GM13977 (cell line): ENCODE data around the gene LRRC36.

Experiments
- DNase-seq: peaks from one replicate; pipeline ENCODE4 v3.0.0; 2012; ENCODE audit warnings: low spot score
- CTCF ChIP-seq: IDR thresholded peaks from 2 replicates; pipeline ENCODE4 v1.5.1; 2012; ENCODE audit warnings: mild to moderate bottlenecking, control low read depth; ENCODE audit not compliant: insufficient read depth; ENCODE audit errors: extremely low read depth, missing control alignments
- in situ Hi-C: fragments of 300-500 bp; cut with MboI; formaldehyde crosslinking; loops from one replicate; pipeline ENCODE4 v1.12.0; 2022; ENCODE audit warnings: low sequenced_read_pairs, low pct_unique_long_range_greater_than_20kb, mixed read lengths, inconsistent platforms; ENCODE audit not compliant: unreplicated experiment

Gene LRRC36

GRCh38 chr16:67429053-67429798, 102.6 kb downstream of the LRRC36 start:
- DNase-seq = no peak
- no peak for TF ChIP-seq CTCF
- in situ Hi-C loops = no loop called here

GRCh38 chr16:67429799-67430503, 103.3 kb downstream of the LRRC36 start:
- peak; percentile 40 for DNase-seq
- in situ Hi-C loops = no loop called here
- no peak for TF ChIP-seq CTCF

GRCh38 chr16:67430504-67430976, 103.9 kb downstream of the LRRC36 start:
- in situ Hi-C loops = no loop called here
- TF ChIP-seq CTCF = no peak
- no peak for DNase-seq

- TF ChIP-seq CTCF = no peak
- in situ Hi-C loops = no loop called here
- DNase-seq = peak; percentile 75
Measured at GRCh38 chr16:67430977-67431774, 104.6 kb downstream of the LRRC36 start, which contains the start of gene HSD11B2. Gene HSD11B2 (plus strand): TSS chr16:67431121. CDS start chr16:67431249, 128 bp downstream.

GRCh38 chr16:67431775-67432505, 105.3 kb downstream of the LRRC36 start:
- no peak for TF ChIP-seq CTCF
- DNase-seq = no peak
- in situ Hi-C loops = no loop called here

- in situ Hi-C loops = no loop called here
- TF ChIP-seq CTCF = no peak
- no peak for DNase-seq
Measured at GRCh38 chr16:67432506-67432890, 105.9 kb downstream of the LRRC36 start.
